Stimulated activated naive CD4-positive, alpha-beta T cell treated with Interleukin-2 at 50 U/mL for 16 hours (primary cell): ENCODE results near the gene SDK1.
"Not testable (repeated sequence)": the region's sequence is repeated elsewhere in the genome, so short reads cannot be mapped to it uniquely, and the experiment has no call there.

Experiments used
- DNase-seq: peaks from one replicate; lab custom pipeline; 2025; lab: John Stamatoyannopoulos, UW

SDK1 gene

GRCh38 chr7:4246536-4246935 lies 945.5 kb downstream of the SDK1 start:
- DNase-seq: no peak

- DNase-seq: no peak
These were observed 946.2 kb downstream of the SDK1 start for GRCh38 chr7:4247106-4247876.

- no peak for DNase-seq
These were observed 947.2 kb downstream of the SDK1 start for GRCh38 chr7:4248295-4248694.

- no peak for DNase-seq
These were observed 948.2 kb downstream of the SDK1 start for GRCh38 chr7:4249241-4249640.

GRCh38 chr7:4255336-4255735 lies 954.3 kb downstream of the SDK1 start:
- no peak for DNase-seq

GRCh38 chr7:4256286-4256685 lies 955.2 kb downstream of the SDK1 start:
- DNase-seq: no peak

- DNase-seq: no peak
These were observed 956.4 kb downstream of the SDK1 start for GRCh38 chr7:4257146-4258111.

- not testable (repeated sequence) for DNase-seq
These were observed 959.1 kb downstream of the SDK1 start for GRCh38 chr7:4260116-4260515.

- no peak for DNase-seq
These were observed 960.0 kb downstream of the SDK1 start for GRCh38 chr7:4260867-4261600.

- DNase-seq: no peak
These were observed 960.5 kb downstream of the SDK1 start for GRCh38 chr7:4261601-4261960.

- not testable (repeated sequence) for DNase-seq
These were observed 963.2 kb downstream of the SDK1 start for GRCh38 chr7:4264206-4264605.

GRCh38 chr7:4265066-4265465 lies 964.0 kb downstream of the SDK1 start:
- DNase-seq: no peak

GRCh38 chr7:4265676-4266075 lies 964.6 kb downstream of the SDK1 start:
- no peak for DNase-seq

- DNase-seq: no peak
These were observed 965.4 kb downstream of the SDK1 start for GRCh38 chr7:4266270-4267040.

GRCh38 chr7:4267341-4268039 lies 966.4 kb downstream of the SDK1 start:
- DNase-seq: no peak

- no peak for DNase-seq
These were observed 967.3 kb downstream of the SDK1 start for GRCh38 chr7:4268040-4268965.

GRCh38 chr7:4269086-4269485 lies 968.0 kb downstream of the SDK1 start:
- no peak for DNase-seq

- no peak for DNase-seq
These were observed 968.7 kb downstream of the SDK1 start for GRCh38 chr7:4269746-4270145.

- no peak for DNase-seq
These were observed 969.2 kb downstream of the SDK1 start for GRCh38 chr7:4270268-4270667.
